ES-I3 (cell line): ENCODE results near the gene AGXT.

Experiments
- H3K36me3 ChIP-seq: 2 replicates; pipeline ENCODE4 v1.6.1; 2013; ENCODE audit warnings: mild to moderate bottlenecking, low read length, control low read depth, moderate library complexity; ENCODE audit not compliant: insufficient read depth
- H3K4me1 ChIP-seq: 2 replicates; pipeline ENCODE4 v1.6.1; 2013; ENCODE audit warnings: mild to moderate bottlenecking, control low read depth, low read length; ENCODE audit not compliant: insufficient read depth
- H3K9ac ChIP-seq: 2 replicates; pipeline ENCODE4 v1.6.1; 2013; ENCODE audit warnings: low read depth, mild to moderate bottlenecking, low read length, moderate library complexity
- H3K9me3 ChIP-seq: 2 replicates; pipeline ENCODE4 v1.6.1; 2013; ENCODE audit warnings: mild to moderate bottlenecking, low read length, moderate library complexity; ENCODE audit not compliant: control insufficient read depth, insufficient read depth

AGXT gene

DNA sequence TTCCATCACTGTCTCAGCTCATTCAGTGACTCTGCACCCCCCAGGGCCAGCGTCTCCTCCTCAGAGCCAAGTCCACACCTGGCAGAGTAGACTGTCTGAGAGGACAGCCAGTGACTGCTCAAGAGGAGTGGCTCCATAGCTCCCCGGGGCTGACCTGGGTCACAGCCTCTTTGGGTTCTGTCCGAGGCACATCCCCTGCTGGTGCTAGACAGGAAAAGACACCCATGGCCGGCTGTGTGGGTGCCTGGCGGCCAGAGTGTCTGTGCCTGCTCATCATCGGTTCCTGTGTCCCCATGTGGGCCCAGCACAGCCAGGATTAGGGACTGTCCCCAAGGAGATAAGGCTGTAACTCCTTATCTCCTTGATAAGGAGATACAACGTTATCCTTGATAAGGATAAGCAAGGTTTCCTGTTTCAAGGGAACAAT is 34.0 kb downstream of the AGXT start:
- no peaks in the 10 kb centered on the region for H3K36me3 ChIP-seq
- no peaks in the 10 kb centered on the region for H3K4me1 ChIP-seq
- H3K9me3 ChIP-seq, result peaks cover 3% of the 10 kb centered on the region; the same call in 1 of the 2 replicates
- no peak overlapping the region for H3K9ac ChIP-seq

DNA sequence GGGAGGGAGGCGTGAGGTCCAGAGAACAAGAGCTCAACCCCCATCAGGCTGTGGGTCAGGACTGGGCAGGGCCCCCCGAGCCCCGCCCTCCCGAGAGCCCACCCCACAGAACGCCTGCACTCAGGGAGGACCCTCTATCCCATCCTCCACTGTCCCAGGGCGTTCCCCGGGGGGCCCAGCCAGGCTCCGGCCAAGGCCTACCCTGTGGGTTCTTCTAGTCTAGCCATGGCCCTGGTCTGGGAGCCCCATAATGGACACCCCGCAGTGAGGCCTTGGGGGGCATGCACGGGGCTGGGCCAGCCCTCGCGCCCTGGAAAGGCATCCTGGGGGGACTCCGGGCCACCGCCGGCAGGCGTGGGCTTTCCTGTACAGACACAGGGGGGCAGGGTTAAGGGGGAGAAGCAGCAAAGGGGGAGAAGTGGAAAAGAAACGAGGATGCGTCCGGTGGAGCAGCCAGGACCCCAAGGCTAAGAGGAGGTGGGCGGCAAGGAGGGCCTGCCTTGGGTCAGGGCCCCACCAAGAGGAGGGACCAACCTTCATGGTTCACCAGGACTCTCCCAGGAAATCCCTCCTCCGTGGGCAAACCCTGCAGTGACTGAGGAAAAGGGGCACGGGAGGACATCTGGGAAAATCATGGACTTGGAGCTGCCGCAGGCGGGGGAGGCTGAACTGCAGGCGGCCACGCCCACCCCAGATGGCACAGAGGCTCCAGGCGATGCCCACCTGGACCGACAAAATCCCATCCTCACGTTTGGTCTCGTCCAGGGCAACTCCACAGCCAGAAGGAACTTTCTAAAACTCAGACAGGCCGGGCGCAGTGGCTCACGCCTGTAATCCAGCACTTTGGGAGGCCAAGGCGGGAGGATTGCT is 34.8 kb downstream of the AGXT start:
- Histone ChIP-seq H3K4me1 (no peaks in the 10 kb centered on the region), H3K9me3 (peaks cover 3% of the 10 kb centered on the region; the same call in 1 of the 2 replicates), H3K36me3 (no peaks in the 10 kb centered on the region), H3K9ac (no peak overlapping the region)

DNA sequence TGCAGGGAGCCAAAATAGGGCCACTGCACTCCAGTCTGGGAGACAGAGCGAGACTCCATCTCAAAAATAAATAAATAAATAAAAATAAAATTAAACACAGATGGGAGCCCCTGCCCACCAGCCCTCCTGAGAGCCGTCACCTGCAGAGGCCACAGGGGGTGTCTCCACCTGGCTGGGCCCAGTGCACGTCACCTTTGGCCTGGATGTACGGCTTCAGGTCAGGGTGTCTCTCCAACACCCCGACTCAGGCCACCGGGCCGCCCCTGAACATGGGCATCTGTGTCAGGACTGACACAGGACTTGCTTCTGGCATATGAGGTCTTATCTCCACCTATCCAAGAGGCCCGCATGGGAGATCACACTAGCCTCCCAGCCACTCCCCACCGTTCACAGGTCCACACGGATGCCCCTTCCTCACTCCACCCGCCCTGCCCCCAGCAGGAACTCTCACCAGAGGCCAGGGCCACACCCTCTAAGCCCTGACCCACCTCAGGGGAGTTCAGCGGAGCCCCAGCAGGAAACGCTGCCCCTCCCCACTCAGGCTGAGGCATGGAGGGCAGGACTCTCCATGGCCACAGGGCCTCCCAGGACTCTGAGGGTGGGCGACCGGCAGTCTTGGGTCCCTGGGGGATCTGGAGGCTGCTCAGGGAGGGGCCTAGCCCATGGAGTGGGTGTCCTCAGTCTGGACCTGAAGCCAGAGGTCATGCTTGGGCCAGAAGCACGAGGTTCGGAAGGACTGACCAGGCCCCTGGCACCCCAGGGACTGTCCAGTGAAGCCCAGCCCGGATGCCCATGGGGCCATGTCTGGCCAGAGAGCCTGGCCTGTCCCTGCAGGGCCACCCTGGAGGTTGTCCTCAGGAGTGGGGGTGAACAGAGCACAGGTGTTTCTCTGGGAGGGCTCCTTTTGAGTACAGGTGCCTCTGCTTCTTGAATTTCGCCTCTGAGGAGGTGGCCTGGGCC is 35.9 kb downstream of the AGXT start:
- Histone ChIP-seq H3K36me3 (no peaks in the 10 kb centered on the region), H3K9ac (no peak overlapping the region), H3K4me1 (no peaks in the 10 kb centered on the region), H3K9me3 (peaks cover 3% of the 10 kb centered on the region; the same call in 1 of the 2 replicates)

DNA sequence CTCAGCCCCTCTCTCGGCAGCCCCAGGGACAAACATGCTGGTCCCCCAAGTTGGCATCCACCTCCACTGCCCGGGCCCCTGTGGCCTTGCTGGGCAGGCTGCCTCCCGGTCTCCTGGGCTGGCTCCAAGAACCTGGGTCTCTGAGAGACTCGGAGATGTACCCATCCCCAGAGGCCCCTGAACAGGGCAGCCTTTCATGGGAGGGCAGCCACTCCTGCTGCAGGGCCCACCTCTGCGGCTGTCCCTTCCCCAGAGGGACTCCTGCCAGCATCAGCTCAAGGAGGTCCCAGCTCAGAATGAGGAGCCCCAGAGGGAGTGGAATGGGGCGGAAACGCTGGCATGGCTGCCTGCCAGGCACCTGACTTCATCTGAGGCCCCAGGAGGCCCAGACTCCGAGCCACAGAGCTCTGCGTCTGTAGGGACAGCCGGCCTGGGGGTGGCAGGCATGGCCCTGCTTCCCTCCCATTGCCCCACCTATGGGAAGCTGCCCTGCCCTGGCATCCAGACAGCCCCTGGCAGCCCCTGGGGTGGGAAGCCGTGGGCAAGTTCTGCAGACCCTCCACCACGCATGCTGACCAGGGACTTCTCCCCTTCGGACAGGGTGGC is 36.7 kb downstream of the AGXT start:
- H3K9ac ChIP-seq, result no peak overlapping the region
- H3K4me1 ChIP-seq, result no peaks in the 10 kb centered on the region
- peaks cover 3% of the 10 kb centered on the region; the same call in 1 of the 2 replicates for H3K9me3 ChIP-seq
- H3K36me3 ChIP-seq, result no peaks in the 10 kb centered on the region

DNA sequence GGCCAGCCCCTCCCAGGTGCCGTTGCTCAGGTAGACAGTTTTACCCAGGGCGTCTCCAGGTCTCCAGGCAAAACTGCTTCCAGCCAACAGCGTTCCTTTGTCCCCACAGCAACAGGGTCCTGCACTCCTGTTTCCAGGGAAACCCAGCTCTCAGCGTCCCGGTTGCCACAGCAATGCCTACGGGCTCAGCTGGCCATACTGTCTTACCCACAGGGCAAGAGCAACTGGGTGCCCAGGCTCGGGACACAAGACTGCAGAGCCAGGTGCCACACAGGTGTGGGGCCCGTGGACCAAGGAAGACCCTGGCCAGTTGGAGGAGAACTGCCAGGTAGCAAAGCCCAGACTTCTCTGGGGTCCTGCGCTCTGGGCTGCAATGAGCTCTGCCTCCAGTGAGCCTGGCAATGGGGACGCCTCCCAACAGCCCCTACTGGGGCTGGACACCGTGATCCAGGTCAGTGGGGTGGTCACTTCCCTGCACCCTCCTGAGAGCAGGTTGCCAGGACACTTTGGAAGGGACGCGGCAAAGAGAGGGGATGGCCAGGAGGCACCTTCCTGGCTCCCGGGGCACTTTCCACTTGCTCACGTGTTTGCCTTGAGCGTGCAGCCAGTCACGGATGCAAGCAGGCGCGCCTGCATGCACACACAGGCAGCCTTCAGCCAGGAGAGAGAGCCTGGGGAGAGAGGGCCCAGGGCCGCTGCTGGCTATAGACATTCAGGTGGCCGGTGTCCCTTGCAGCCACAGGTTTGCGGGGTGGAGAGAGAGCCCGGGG is 37.7 kb downstream of the AGXT start, which contains the start of gene CROCC2:
Gene CROCC2, plus strand, starts transcription at position 196 of the 770 bp plus-strand sequence. Its CDS starts 178 bp downstream, at position 374.
- H3K9ac ChIP-seq, result no peak within 1 kb of the TSS
- no peaks in the 10 kb centered on the region for H3K36me3 ChIP-seq
- no peaks in the 10 kb centered on the region for H3K4me1 ChIP-seq
- H3K9me3 ChIP-seq, result no peaks in the 10 kb centered on the region

DNA sequence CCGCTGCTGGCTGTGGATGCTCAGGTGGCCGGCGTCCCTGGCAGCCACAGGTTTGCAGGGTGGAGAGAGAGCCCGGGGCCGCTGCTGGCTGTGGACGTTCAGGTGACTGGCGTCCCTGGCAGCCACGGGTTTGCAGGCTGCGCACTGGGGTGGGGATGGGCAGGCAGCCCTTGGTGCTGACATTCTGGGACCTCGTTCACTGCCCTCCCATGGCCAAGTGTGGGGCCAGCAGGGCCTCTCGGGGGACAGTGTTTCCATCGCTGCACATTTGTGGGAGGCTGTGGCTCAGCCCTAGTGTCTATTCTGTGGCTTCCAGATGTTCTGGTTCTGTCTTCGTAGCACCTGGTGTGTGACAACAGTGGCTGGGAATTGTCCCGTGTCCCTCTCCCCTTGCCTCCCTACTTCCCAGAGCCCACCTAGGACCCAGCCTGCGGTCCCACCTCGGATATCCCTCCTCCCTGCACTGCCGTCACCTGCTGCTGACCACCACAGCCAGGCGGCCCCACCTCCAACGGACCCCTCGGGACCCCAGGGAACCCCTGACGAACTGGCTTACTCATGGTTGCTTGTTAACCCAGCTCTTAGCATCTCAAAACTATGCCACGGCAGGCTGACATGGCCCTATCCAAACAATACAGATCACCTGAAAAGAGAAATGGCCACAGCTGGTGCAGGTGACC is 38.4 kb downstream of the AGXT start:
- no peaks in the 10 kb centered on the region for H3K36me3 ChIP-seq
- no peaks in the 10 kb centered on the region for H3K4me1 ChIP-seq
- no peak overlapping the region for H3K9ac ChIP-seq

DNA sequence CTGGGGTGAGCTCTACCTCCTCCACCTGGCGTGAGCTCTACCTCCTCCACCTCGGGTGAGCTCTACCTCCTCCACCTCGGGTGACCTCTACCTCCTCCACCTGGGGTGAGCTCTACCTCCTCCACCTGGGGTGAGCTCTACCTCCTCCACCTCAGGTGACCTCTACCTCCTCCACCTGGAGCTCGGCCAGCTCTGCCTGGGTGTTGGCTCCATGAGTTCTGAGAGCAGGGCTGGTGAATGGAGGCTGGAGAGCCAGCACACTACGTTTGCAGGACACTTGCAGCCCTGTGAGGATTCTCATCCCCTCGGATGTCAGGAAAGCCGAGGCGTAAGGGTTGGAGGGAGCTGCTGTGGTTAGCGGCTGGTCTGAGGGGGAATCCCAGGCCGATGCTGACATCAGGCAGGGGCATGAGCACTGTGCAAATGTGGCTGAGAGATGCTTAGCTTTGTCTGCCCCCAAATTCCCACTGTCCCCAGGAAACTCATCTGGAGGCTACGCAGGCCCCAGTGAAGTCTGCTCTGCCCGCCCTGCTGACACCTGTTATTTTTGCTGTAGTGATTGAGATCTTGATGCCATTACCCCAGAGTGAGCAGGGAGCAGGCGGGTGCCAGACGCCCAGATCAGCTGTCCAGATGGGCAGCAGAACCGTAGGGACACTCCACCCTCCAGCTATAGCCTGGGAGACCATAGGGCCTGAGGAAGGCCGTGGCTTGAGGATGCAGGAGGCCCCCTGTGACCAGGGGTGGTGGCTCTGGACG is 40.8 kb downstream of the AGXT start:
- Histone ChIP-seq H3K4me1 (no peaks in the 10 kb centered on the region), H3K9ac (no peak overlapping the region), H3K36me3 (no peaks in the 10 kb centered on the region), H3K9me3 (no peaks in the 10 kb centered on the region)

More for the DNA sequence above, 38.4 kb downstream of the AGXT start:
- H3K9me3 ChIP-seq, result no peaks in the 10 kb centered on the region

DNA sequence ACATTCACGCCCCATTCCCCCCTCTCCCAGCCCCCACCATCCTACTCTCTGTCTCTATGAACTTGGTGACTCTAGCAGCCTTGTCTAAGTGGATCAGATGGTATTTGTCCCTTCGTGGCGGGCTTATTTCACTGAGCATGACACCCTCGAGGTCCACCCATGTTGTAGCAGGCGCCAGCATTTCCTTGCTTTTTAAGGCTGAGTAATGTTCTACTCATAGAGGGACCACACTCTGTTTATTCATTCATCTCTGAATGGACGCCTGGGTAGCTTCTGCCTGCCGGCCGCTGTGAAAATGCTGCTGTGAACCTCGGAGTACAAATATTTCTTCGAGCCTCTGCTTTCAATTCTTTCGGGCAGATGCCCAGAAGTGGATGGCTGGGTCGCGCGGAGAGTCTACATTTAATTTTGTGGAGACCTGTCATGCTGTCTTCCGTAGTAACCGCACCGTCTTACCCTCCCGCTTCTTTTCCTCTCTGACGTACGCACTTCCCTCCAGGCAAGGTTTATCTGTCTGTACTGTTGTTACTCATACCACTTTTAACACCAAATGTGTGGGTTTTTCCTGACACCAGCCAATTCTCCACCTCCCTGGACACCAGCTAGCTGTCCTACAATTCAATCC is 43.1 kb downstream of the AGXT start:
- H3K36me3 ChIP-seq, result no peaks in the 10 kb centered on the region
- H3K9me3 ChIP-seq, result no peaks in the 10 kb centered on the region
- no peak overlapping the region for H3K9ac ChIP-seq
- H3K4me1 ChIP-seq, result no peaks in the 10 kb centered on the region

DNA sequence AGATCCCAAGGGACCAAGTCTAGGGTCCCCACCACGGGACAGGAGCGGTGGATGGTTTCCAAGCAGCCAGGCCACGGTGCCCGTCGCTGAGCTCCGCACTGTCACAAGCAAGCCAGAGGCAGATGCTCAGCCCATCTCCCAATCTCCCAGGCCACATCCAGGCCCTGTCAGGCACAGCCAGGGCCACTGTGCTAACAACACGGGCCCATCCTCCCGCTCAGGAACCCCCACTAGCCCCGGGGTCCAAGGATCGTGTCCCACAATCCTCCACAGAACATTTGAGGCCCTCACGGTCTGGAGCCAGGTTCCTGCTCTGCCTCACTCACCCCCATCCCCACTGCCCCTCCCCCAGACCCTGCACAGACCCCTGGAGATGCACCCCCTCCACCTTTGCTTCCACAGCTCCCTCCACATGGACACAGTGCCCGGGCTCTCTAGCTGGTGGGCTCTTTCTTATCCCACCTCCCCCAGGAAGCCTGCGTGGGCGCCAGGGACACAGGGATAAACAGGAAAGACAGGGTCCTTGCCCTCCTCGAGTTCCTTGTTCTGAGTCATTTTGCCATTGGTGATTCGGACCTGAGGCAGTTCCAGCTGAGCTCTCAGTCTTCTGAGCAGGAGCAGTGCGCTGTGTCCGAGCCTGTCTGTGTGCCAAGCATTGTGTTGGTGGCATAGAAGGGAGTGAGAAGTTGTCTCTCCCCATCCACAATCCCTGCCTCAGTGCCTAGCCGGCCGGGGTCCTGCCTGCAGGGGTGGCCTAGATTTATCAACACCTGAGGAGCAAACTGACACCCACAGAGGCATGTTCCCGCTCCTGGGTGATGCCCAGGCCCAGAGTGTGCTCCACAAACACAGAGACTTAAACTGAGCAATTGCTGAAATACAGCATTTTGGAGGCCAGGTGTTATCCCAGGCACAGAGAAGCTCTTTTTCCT is 44.5 kb downstream of the AGXT start:
- H3K4me1 ChIP-seq, result no peaks in the 10 kb centered on the region
- H3K9ac ChIP-seq, result no peak overlapping the region
- H3K9me3 ChIP-seq, result no peaks in the 10 kb centered on the region
- no peaks in the 10 kb centered on the region for H3K36me3 ChIP-seq

DNA sequence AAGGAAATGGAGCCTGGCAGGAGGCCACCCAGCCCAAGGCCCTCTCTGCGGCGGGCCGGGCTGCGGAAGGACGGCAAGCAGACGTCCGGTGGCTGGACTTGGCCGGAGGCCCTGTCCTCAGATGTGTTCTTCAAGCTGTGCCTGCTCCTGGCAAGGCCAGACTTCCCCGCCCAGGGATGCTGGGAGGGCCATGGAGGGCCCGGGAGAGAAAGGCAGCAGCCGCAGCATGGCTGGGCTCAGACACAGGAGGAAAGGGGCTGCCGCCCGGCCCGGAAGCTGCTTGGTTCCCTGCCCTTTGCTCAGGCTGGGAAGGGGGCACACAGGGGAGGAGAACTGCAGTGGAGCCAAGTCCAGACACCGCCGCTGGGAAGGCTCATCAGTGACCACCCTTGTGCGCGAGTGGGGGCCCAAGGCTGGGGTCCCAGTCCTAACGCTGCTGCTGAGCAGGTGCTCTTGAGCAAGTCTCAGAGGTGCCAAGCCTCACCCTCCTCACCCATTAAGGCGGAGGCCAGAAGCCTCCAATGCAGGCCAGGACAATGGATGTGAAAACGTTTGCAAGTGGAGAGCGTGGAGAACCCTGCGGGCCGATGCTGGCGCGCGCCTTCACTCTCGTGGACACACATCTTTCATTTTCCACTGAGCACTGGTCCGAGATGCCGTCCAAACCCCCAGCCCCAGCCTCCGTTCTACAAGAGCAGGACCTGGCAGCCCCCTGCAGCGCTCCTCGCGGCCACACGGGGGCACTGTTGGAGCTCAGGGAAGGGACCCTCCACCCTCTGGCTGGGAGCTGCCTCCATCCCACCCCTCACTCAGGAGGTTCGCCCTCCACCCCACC is 45.4 kb downstream of the AGXT start:
- Histone ChIP-seq H3K9ac (no peak overlapping the region), H3K4me1 (no peaks in the 10 kb centered on the region), H3K36me3 (no peaks in the 10 kb centered on the region), H3K9me3 (no peaks in the 10 kb centered on the region)
